ENCODE results near the gene INSIG1.

The INSIG1 gene

GRCh38 chr7:155349601-155350331 is 52.1 kb downstream of the INSIG1 start:
- DNase-seq (ENCODE audit: low read depth in 2 of 2) = no peak

GRCh38 chr7:155351120-155351870 is 53.6 kb downstream of the INSIG1 start:
- DNase-seq (ENCODE audit: low read depth in 2 of 2) = no peak

GRCh38 chr7:155352076-155352752 is 54.5 kb downstream of the INSIG1 start:
- no peak for DNase-seq (ENCODE audit: low read depth in 2 of 2)

- DNase-seq (ENCODE audit: low read depth in 2 of 2) = no peak
Measured at GRCh38 chr7:155352753-155353115, 55.1 kb downstream of the INSIG1 start.

GRCh38 chr7:155353256-155353897 is 55.7 kb downstream of the INSIG1 start:
- no peak for DNase-seq (ENCODE audit: low read depth in 2 of 2)

- DNase-seq (ENCODE audit: low read depth in 2 of 2) = no peak
Measured at GRCh38 chr7:155354371-155355048, 56.8 kb downstream of the INSIG1 start.

GRCh38 chr7:155355176-155355575 is 57.5 kb downstream of the INSIG1 start:
- DNase-seq (ENCODE audit: low read depth in 2 of 2) = no peak

GRCh38 chr7:155355745-155356144 is 58.1 kb downstream of the INSIG1 start:
- DNase-seq (ENCODE audit: low read depth in 2 of 2) = no peak

GRCh38 chr7:155356323-155357105 is 58.8 kb downstream of the INSIG1 start:
- DNase-seq (ENCODE audit: low read depth in 2 of 2) = no peak

GRCh38 chr7:155357573-155358041 is 59.9 kb downstream of the INSIG1 start:
- no peak for DNase-seq (ENCODE audit: low read depth in 2 of 2)

- DNase-seq (ENCODE audit: low read depth in 2 of 2) = no peak
Measured at GRCh38 chr7:155358066-155358947, 60.6 kb downstream of the INSIG1 start.

GRCh38 chr7:155358948-155359712 is 61.5 kb downstream of the INSIG1 start:
- no peak for DNase-seq (ENCODE audit: low read depth in 2 of 2)
